HL-60 (cell line): ENCODE data around the gene NEGR1.
A peak's percentile ranks its signal among the peaks of the same experiment; 100 is the strongest.

Source experiments
- DNase-seq, 2 experiments: peaks; one replicate each; pipeline ENCODE4 v3.0.0-alpha.2; 2010 to 2020; ENCODE audit warnings: low read depth in 1 of 2, low spot score in 1 of 2
- H3K27ac ChIP-seq: fragments of 250-450 bp; sonication (Bioruptor Pico); replicated peaks from 2 replicates; pipeline ENCODE4 v1.5.1; 2020; ENCODE audit warnings: mild to moderate bottlenecking, moderate library complexity
- H3K27me3 ChIP-seq: fragments of 250-450 bp; sonication (Bioruptor Pico); 2 replicates; pipeline ENCODE4 v1.5.1; 2021; ENCODE audit warnings: mild to moderate bottlenecking, moderate library complexity; ENCODE audit not compliant: insufficient read depth, poor library complexity, severe bottlenecking
- H3K4me3 ChIP-seq: replicated peaks from 2 replicates; pipeline ENCODE4 v1.5.1; 2011; ENCODE audit warnings: mild to moderate bottlenecking, control low read depth, low read length; ENCODE audit not compliant: insufficient read depth
- CTCF ChIP-seq: IDR thresholded peaks from one replicate; pipeline ENCODE4 v1.5.1; 2011; ENCODE audit warnings: low read length, control low read depth, inconsistent platforms; ENCODE audit not compliant: insufficient read depth
- GABPA ChIP-seq: IDR thresholded peaks from 2 replicates; pipeline ENCODE4 v1.6.1; 2012; ENCODE audit warnings: low read depth
- POLR2AphosphoS5 ChIP-seq: IDR thresholded peaks from 2 replicates; pipeline ENCODE4 v1.6.1; 2012; ENCODE audit warnings: low read depth
- REST ChIP-seq: IDR thresholded peaks from 2 replicates; pipeline ENCODE4 v1.6.1; 2012; ENCODE audit warnings: low read depth; ENCODE audit not compliant: insufficient replicate concordance
- SPI1 ChIP-seq: IDR thresholded peaks from 2 replicates; pipeline ENCODE4 v1.6.1; 2012; ENCODE audit warnings: low read depth, mild to moderate bottlenecking, borderline replicate concordance

The NEGR1 gene

GRCh38 chr1:72296501-72296900, 14.2 kb upstream of the NEGR1 start:
- Histone ChIP-seq H3K27ac (no peak overlapping the region), H3K4me3 (no peak overlapping the region), H3K27me3 (no peaks in the 10 kb centered on the region)
- TF ChIP-seq GABPA, result no peak
- TF ChIP-seq CTCF, result no peak
- DNase-seq, result no peak

GRCh38 chr1:72288886-72289285, 6.5 kb upstream of the NEGR1 start:
- no peak overlapping the region for H3K4me3 ChIP-seq
- TF ChIP-seq REST (no peak), SPI1 (peak; percentile 68; the same call in 1 of the 2 replicates)
- H3K27ac ChIP-seq, result no peak overlapping the region
- no peaks in the 10 kb centered on the region for H3K27me3 ChIP-seq
- no peak for DNase-seq

- no peak for DNase-seq
- no peak for TF ChIP-seq SPI1
- no peak for TF ChIP-seq REST
- no peak for TF ChIP-seq CTCF
- TF ChIP-seq GABPA, result no peak
- TF ChIP-seq POLR2AphosphoS5, result no peak
- H3K4me3 ChIP-seq, result no peak overlapping the region
- no peaks in the 10 kb centered on the region for H3K27me3 ChIP-seq
- H3K27ac ChIP-seq, result no peak overlapping the region
These were observed 4.1 kb upstream of the NEGR1 start for GRCh38 chr1:72286401-72286800.

- TF ChIP-seq SPI1, result no peak
- no peak for TF ChIP-seq CTCF
- TF ChIP-seq REST, result no peak
- no peak for TF ChIP-seq GABPA
- TF ChIP-seq POLR2AphosphoS5, result no peak
- Histone ChIP-seq H3K4me3 (no peak overlapping the region), H3K27ac (no peak overlapping the region)
These were observed 2.7 kb upstream of the NEGR1 start for GRCh38 chr1:72285074-72285425.

More at GRCh38 chr1:72285074-72285425, 2.7 kb upstream of the NEGR1 start:
- DNase-seq, result no peak
- no peaks in the 10 kb centered on the region for H3K27me3 ChIP-seq
